MCF 10A (cell line): Measurements from ENCODE around the gene SSC5D. TPM values are rescaled to one million over a fixed set of nuclear protein-coding genes. Genes with fewer than 3 reads are reported as not detected.
"Not testable (repeated sequence)": the region's sequence is repeated elsewhere in the genome, so short reads cannot be mapped to it uniquely, and the experiment has no call there.

Experiments used
- BruUV-seq: library from RNA; stranded (reverse); fragments of 400-500 nt; replicated peaks from 2 replicates; lab custom pipeline; 2021; lab: Mats Ljungman, UMichigan
- CTCF ChIA-PET: fragments of 300-600 bp; sonication (Branson Sonifier 250); formaldehyde crosslinking; extraction: SDS; loops from one replicate; lab custom pipeline; 2021; ENCODE audit warnings: antibody characterized with exemption, inconsistent platforms; lab: Yijun Ruan, JAX
- POLR2A ChIA-PET: fragments of 300-600, 350-650 bp; sonication (Branson Sonifier 250); formaldehyde crosslinking; extraction: SDS; loops from one replicate; lab custom pipeline; 2020; ENCODE audit warnings: antibody characterized with exemption, inconsistent platforms; lab: Yijun Ruan, JAX
- DNase-seq: peaks from one replicate; pipeline ENCODE4 v3.0.0-alpha.2; 2018; ENCODE audit not compliant: unreplicated experiment
- H3K27ac Mint-ChIP-seq: one replicate; pipeline ENCODE4 v1.8.0; 2022; ENCODE audit warnings: mild to moderate bottlenecking, low read depth, mixed read lengths; ENCODE audit not compliant: unreplicated experiment
- H3K27me3 Mint-ChIP-seq: one replicate; pipeline ENCODE4 v1.8.0; 2022; ENCODE audit warnings: mixed read lengths; ENCODE audit not compliant: insufficient read depth, unreplicated experiment
- H3K36me3 Mint-ChIP-seq: one replicate; pipeline ENCODE4 v1.8.0; 2022; ENCODE audit warnings: mild to moderate bottlenecking, moderate library complexity, mixed read lengths; ENCODE audit not compliant: insufficient read depth, unreplicated experiment
- H3K4me1 Mint-ChIP-seq: one replicate; pipeline ENCODE4 v1.8.0; 2022; ENCODE audit warnings: mixed read lengths; ENCODE audit not compliant: insufficient read depth, unreplicated experiment
- H3K4me3 Mint-ChIP-seq: one replicate; pipeline ENCODE4 v1.8.0; 2022; ENCODE audit warnings: mild to moderate bottlenecking, moderate library complexity, mixed read lengths; ENCODE audit not compliant: unreplicated experiment
- H3K9me3 Mint-ChIP-seq: one replicate; pipeline ENCODE4 v1.8.0; 2022; ENCODE audit warnings: mixed read lengths; ENCODE audit not compliant: unreplicated experiment
- CTCF ChIP-seq: fragments of 200-600 bp; IDR thresholded peaks from one replicate; pipeline ENCODE4 v1.8.0; 2022; ENCODE audit warnings: antibody characterized with exemption, mild to moderate bottlenecking; ENCODE audit not compliant: unreplicated experiment
- intact Hi-C: fragments of 100-400 bp; cut with micrococcal nuclease; formaldehyde crosslinking; loops from 2 replicates; pipeline ENCODE4 v1.14.1; 2022
- total RNA-seq: library from RNA; stranded (reverse); gene quantifications from 2 replicates; pipeline ENCODE4 v1.2.3, GENCODE V29; 2022

The SSC5D gene
- total RNA-seq, 1 experiment from 2014 or later: 0.33 TPM

- no peak for DNase-seq
- no peaks in the 10 kb centered on the region for H3K4me1 Mint-ChIP-seq
- H3K4me3 Mint-ChIP-seq: no peak overlapping the region
- no TSS peak for BruUV-seq
- no peaks in the 10 kb centered on the region for H3K9me3 Mint-ChIP-seq
- intact Hi-C loops: no loop called here
- H3K27ac Mint-ChIP-seq: no peak overlapping the region
- no peak for TF ChIP-seq CTCF
- POLR2A ChIA-PET: no interaction called here
- CTCF ChIA-PET: interaction anchor here (0.6 to 0.8 kb wide), 3 partner anchors 7 to 105 kb away, joined by 3 to 5 read pairs (median 3); no protein-coding TSS in a partner anchor
- H3K36me3 Mint-ChIP-seq: no peaks in the 10 kb centered on the region
- H3K27me3 Mint-ChIP-seq: peaks cover 16% of the 10 kb centered on the region
These were observed 39.2 kb downstream of the SSC5D start for GRCh38 chr19:55527197-55528029.

GRCh38 chr19:55528030-55528803 lies 40.0 kb downstream of the SSC5D start:
- no peak for DNase-seq
- Mint-ChIP-seq H3K4me3 (no peak overlapping the region), H3K27me3 (peaks cover 16% of the 10 kb centered on the region), H3K36me3 (no peaks in the 10 kb centered on the region), H3K9me3 (no peaks in the 10 kb centered on the region), H3K4me1 (no peaks in the 10 kb centered on the region), H3K27ac (no peak overlapping the region)
- ChIA-PET POLR2A (no interaction called here), CTCF (interaction anchor here (0.6 kb wide), 1 partner anchor 8 kb away, joined by 3 read pairs; no protein-coding TSS in a partner anchor)
- no TSS peak for BruUV-seq
- no peak for TF ChIP-seq CTCF
- intact Hi-C loops: no loop called here

- DNase-seq: no peak
- CTCF ChIA-PET: no interaction called here
- Mint-ChIP-seq H3K27ac (no peak overlapping the region), H3K36me3 (no peaks in the 10 kb centered on the region), H3K9me3 (no peaks in the 10 kb centered on the region), H3K27me3 (peaks cover 11% of the 10 kb centered on the region), H3K4me3 (no peak overlapping the region), H3K4me1 (no peaks in the 10 kb centered on the region)
- POLR2A ChIA-PET: no interaction called here
- intact Hi-C loops: no loop called here
- no peak for TF ChIP-seq CTCF
- BruUV-seq: no TSS peak
These were observed 41.5 kb downstream of the SSC5D start for GRCh38 chr19:55529636-55530234.

GRCh38 chr19:55530996-55531395 lies 42.8 kb downstream of the SSC5D start:
- POLR2A ChIA-PET: no interaction called here
- intact Hi-C loops: no loop called here
- CTCF ChIA-PET: interaction anchor here (0.8 to 1.7 kb wide), 2 partner anchors 14 to 63 kb away, joined by 5 to 6 read pairs; no protein-coding TSS in a partner anchor

GRCh38 chr19:55534280-55534679 lies 46.0 kb downstream of the SSC5D start:
- not testable (repeated sequence) for BruUV-seq

More at GRCh38 chr19:55530996-55531395, 42.8 kb downstream of the SSC5D start:
- DNase-seq: no peak
- H3K4me1 Mint-ChIP-seq: no peaks in the 10 kb centered on the region
- BruUV-seq: no TSS peak
- H3K36me3 Mint-ChIP-seq: no peaks in the 10 kb centered on the region
- no peak for TF ChIP-seq CTCF
- H3K27me3 Mint-ChIP-seq: no peaks in the 10 kb centered on the region
- no peak overlapping the region for H3K4me3 Mint-ChIP-seq
- no peak overlapping the region for H3K27ac Mint-ChIP-seq
- H3K9me3 Mint-ChIP-seq: no peaks in the 10 kb centered on the region

More at GRCh38 chr19:55534280-55534679, 46.0 kb downstream of the SSC5D start:
- DNase-seq, H3K9me3 Mint-ChIP-seq, H3K36me3 Mint-ChIP-seq, POLR2A ChIA-PET, H3K27me3 Mint-ChIP-seq, H3K27ac Mint-ChIP-seq, CTCF ChIA-PET, H3K4me3 Mint-ChIP-seq, H3K4me1 Mint-ChIP-seq, intact Hi-C loops: not testable (repeated sequence)
